ENCODE measurements around the gene PCGF3. TPM values are rescaled to one million over a fixed set of nuclear protein-coding genes. Genes with fewer than 3 reads are reported as not detected.
"Not testable (repeated sequence)": the region's sequence is repeated elsewhere in the genome, so short reads cannot be mapped to it uniquely, and the experiment has no call there.

Gene PCGF3
- total RNA-seq, 1 experiment from 2014 or later: 29.9 TPM

- DNase-seq (ENCODE audit: extremely low read depth, low read depth): no peak
Observed at GRCh38 chr4:776743-777441, 71.3 kb downstream of the PCGF3 start.

- DNase-seq (ENCODE audit: extremely low read depth, low read depth): no peak
Observed at GRCh38 chr4:777520-778262, 72.1 kb downstream of the PCGF3 start.

- DNase-seq (ENCODE audit: extremely low read depth, low read depth): no peak
Observed at GRCh38 chr4:779555-779954, 73.9 kb downstream of the PCGF3 start.

- DNase-seq (ENCODE audit: extremely low read depth, low read depth): not testable (repeated sequence)
Observed at GRCh38 chr4:780255-780654, 74.6 kb downstream of the PCGF3 start.

GRCh38 chr4:780716-781492 is 75.3 kb downstream of the PCGF3 start:
- no peak for DNase-seq (ENCODE audit: extremely low read depth, low read depth)

- peak; percentile 97 for DNase-seq (ENCODE audit: extremely low read depth, low read depth)
Observed at GRCh38 chr4:781493-782216, 76.0 kb downstream of the PCGF3 start.

GRCh38 chr4:784401-785331 is 79.0 kb downstream of the PCGF3 start:
- no peak for DNase-seq (ENCODE audit: extremely low read depth, low read depth)

GRCh38 chr4:785332-786073 is 79.9 kb downstream of the PCGF3 start:
- no peak for DNase-seq (ENCODE audit: extremely low read depth, low read depth)

- no peak for DNase-seq (ENCODE audit: extremely low read depth, low read depth)
Observed at GRCh38 chr4:786074-786741, 80.6 kb downstream of the PCGF3 start.

GRCh38 chr4:786861-787300 is 81.2 kb downstream of the PCGF3 start:
- no peak for DNase-seq (ENCODE audit: extremely low read depth, low read depth)

- DNase-seq (ENCODE audit: extremely low read depth, low read depth): no peak
Observed at GRCh38 chr4:787561-787981, 81.9 kb downstream of the PCGF3 start.

GRCh38 chr4:788006-788635 is 82.5 kb downstream of the PCGF3 start:
- no peak for DNase-seq (ENCODE audit: extremely low read depth, low read depth)

- no peak for DNase-seq (ENCODE audit: extremely low read depth, low read depth)
Observed at GRCh38 chr4:788636-789297, 83.1 kb downstream of the PCGF3 start.

- no peak for DNase-seq (ENCODE audit: extremely low read depth, low read depth)
Observed at GRCh38 chr4:789571-790465, 84.2 kb downstream of the PCGF3 start.

GRCh38 chr4:790466-790820 is 84.8 kb downstream of the PCGF3 start:
- DNase-seq (ENCODE audit: extremely low read depth, low read depth): no peak

GRCh38 chr4:791252-791897 is 85.7 kb downstream of the PCGF3 start:
- DNase-seq (ENCODE audit: extremely low read depth, low read depth): no peak

Data from NCI-H460 (cell line).